GM21390 (cell line): ENCODE data around the gene STK11.
"Not testable (repeated sequence)": the region's sequence is repeated elsewhere in the genome, so short reads cannot be mapped to it uniquely, and the experiment has no call there.

Experiments
- ATAC-seq: cut with Tn5 transposase; IDR thresholded peaks from one replicate; pipeline ENCODE4 v1.9.1; 2021; ENCODE audit not compliant: unreplicated experiment

STK11 gene

DNA sequence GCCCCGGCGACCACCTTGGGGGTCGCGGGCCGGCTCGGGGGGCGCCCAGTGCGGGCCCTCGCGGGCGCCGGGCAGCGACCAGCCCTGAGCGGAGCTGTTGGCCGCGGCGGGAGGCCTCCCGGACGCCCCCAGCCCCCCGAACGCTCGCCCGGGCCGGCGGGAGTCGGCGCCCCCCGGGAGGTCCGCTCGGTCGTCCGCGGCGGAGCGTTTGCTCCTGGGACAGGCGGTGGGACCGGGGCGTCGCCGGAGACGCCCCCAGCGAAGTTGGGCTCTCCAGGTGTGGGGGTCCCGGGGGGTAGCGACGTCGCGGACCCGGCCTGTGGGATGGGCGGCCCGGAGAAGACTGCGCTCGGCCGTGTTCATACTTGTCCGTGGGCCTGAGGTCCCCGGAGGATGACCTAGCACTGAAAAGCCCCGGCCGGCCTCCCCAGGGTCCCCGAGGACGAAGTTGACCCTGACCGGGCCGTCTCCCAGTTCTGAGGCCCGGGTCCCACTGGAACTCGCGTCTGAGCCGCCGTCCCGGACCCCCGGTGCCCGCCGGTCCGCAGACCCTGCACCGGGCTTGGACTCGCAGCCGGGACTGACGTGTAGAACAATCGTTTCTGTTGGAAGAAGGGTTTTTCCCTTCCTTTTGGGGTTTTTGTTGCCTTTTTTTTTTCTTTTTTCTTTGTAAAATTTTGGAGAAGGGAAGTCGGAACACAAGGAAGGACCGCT is 729 bp downstream of the STK11 start:
- ATAC-seq: no peak

- ATAC-seq: no peak
Measured at GRCh38 chr19:1206864-1207450, 1.4 kb downstream of the STK11 start.

DNA sequence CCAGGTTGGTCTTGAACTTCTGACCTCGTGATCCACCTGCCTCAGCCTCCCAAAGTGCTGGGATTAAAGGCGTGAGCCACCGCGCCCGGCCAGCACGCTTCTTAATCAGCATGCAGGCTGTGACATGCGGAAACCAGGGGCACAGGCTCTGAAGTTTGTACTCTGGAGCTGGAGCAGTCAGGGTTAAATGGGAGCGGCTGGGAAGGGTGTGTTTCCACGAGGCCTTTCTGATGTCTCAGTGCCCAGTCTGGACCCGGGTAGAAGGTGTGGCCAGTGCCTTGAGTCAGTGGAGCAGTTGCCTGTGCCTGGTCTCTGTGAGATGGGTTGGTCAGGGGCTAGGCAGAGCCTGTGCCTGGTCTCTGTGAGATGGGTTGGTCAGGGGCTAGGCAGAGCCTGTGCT is 3.3 kb downstream of the STK11 start:
- ATAC-seq: not testable (repeated sequence)

- no peak for ATAC-seq
Measured at GRCh38 chr19:1210227-1210538, 4.6 kb downstream of the STK11 start.

GRCh38 chr19:1211494-1212234 is 6.1 kb downstream of the STK11 start:
- no peak for ATAC-seq

GRCh38 chr19:1213391-1214286 is 8.1 kb downstream of the STK11 start:
- ATAC-seq: no peak

- no peak for ATAC-seq
Measured at GRCh38 chr19:1214299-1214861, 8.8 kb downstream of the STK11 start.

DNA sequence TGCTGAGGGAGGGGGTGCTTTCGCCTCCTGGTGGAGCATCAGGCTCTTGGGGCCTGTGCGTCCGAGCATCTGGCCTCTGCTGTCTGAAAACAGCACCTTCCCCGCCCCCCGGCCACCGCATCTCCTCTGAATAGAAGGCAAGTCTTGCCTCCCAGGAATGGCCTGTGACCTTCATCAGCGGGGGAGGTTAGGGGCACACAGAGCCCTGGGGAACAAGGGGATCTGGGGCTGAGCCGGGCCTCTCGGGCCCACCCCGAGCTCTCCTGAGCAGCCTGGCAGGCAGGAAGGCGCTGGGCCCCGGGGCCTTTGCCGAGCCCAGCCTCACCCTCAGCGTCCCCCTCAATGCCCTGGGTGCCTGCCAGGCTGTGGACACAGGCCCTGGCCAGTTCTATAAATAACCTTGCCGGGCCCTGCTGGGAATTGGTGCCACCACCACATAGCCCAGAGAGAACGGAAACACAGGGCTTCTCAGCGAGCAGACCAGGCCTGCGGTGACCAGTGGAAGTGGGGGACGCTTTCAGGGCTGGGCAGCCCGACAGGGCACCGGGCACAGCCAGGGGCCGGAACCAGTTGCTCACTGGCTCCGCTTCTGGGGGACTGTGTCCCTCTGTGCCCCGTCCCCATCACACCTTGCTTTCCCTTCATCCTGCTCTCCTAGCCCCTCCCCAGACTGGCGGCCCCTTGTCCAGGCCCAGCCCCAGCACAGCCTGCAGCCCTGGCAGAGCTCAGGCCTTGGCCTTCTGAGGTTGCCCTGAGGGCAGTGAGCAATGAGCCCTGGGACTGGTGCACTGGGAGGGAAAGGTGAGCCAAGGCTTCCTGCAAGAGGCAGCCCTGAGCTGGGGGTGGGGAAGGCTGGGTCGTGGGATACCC is 9.5 kb downstream of the STK11 start:
- ATAC-seq: no peak

DNA sequence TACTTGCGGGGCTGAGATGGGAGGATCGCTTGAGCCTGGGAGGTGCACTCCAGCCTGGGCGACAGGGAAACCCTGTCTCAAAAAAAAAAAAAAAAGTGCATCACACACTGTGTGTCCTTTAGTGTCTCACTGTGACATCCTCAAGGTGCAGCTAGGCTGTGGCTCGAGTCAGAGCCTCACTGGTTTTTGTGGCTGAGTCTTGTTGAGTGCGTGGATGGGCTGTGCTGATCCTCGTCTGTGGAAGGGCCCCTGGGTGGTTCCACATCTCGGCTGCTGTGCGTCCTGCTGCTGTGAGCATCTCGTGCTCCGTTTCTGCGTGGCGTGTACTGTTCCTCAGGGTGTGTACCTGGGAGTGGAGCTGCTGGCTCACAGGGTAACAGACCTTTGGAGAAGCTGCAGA is 11.2 kb downstream of the STK11 start:
- no peak for ATAC-seq

- ATAC-seq: no peak
Measured at GRCh38 chr19:1217366-1217765, 11.8 kb downstream of the STK11 start.

GRCh38 chr19:1218751-1219567 is 13.4 kb downstream of the STK11 start:
- ATAC-seq: no peak

DNA sequence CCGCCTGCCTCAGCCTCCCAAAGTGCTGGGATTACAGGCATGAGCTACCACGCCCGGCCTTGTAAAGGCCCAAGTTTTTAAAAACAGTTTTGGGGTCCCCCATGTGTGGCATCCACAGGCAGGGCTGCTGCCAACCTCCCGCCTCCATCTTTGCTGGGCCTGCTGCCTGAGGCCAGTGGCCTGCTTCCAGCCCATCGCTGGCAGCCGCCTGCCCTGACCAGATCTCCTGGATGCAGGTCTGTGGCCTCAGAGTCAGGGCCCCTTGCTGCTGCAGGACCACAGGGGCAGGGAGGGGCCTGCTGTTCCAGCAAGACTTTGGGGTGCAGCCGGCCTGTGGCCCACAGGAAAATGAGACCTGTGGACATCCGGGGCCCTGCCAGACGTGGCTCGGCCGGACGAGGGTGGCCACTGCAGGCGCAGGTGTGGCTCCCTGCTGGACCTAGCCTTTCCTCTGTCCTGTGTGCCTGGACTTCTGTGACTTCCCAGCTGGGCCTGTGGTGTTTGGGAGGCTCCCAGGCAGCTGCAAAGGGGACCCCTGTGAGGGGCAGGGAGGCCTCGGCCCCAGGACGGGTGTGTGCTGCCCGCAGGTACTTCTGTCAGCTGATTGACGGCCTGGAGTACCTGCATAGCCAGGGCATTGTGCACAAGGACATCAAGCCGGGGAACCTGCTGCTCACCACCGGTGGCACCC is 14.4 kb downstream of the STK11 start:
- ATAC-seq: no peak

DNA sequence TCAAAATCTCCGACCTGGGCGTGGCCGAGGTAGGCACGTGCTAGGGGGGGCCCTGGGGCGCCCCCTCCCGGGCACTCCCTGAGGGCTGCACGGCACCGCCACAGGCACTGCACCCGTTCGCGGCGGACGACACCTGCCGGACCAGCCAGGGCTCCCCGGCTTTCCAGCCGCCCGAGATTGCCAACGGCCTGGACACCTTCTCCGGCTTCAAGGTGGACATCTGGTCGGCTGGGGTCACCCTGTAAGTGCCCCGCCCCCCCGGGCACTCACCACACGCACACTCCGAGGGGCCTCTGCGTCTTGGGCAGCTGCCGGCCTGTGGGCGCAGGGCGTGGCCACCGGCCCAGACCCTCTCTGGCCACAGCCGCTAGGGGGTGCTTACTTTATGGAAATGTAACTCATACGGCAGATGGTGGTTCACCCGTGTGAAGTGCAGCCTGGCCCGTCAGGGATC is 14.9 kb downstream of the STK11 start:
- no peak for ATAC-seq

- no peak for ATAC-seq
Measured at GRCh38 chr19:1220976-1221903, 15.7 kb downstream of the STK11 start.

- ATAC-seq: no peak
Measured at GRCh38 chr19:1221904-1222255, 16.3 kb downstream of the STK11 start.

DNA sequence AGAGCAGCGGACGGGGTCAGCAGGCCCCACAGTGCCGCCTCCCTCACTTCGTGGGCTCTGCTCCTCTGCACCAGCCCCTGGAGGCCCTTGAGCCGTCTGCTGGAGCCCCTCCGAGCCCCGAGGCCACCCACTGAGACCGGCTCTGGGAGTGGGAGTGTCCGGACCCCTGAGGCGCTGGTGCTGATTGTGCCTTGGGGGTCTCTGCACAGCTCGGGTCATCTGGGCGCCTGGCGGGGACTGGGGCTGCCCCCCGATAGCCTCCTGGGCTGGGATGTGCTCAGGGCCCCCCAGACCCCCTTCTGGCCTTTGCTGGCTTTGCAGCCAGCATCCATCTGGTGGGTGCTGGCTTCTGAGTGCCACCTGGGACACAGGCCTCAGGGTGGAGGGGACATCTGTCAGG is 16.8 kb downstream of the STK11 start:
- ATAC-seq: no peak

- no peak for ATAC-seq
Measured at GRCh38 chr19:1223018-1223855, 17.7 kb downstream of the STK11 start.
